SK-N-SH (cell line): ENCODE data around the gene DENND5A.

Experiments
- EP300 ChIP-seq, 2 experiments: IDR thresholded peaks; 2 replicates each; pipeline versions ENCODE4 v1.4.0 to v1.6.1; 2012; ENCODE audit warnings: borderline replicate concordance in 1 of 2, low read depth in 1 of 2, low read length in 1 of 2
- EZH2phosphoT487 ChIP-seq: fragments of 200-600 bp; sonication (generic); IDR thresholded peaks from 2 replicates; pipeline ENCODE4 v1.6.1; 2017; ENCODE audit warnings: low read depth, mixed run types, mild to moderate bottlenecking, antibody characterized with exemption, moderate library complexity, borderline replicate concordance
- GABPA ChIP-seq: IDR thresholded peaks from 2 replicates; pipeline ENCODE4 v1.4.0; 2012; ENCODE audit warnings: low read depth, mild to moderate bottlenecking
- JUND ChIP-seq: IDR thresholded peaks from 2 replicates; pipeline ENCODE4 v1.4.0; 2012
- MXI1 ChIP-seq: IDR thresholded peaks from 2 replicates; pipeline ENCODE4 v1.6.1; 2012; ENCODE audit warnings: mild to moderate bottlenecking, low read depth, low read length, improper control_type of control experiment
- PBX3 ChIP-seq: IDR thresholded peaks from 2 replicates; pipeline ENCODE4; 2012
- POLR2AphosphoS5 ChIP-seq: IDR thresholded peaks from 2 replicates; pipeline ENCODE4 v1.6.1; 2012; ENCODE audit warnings: low read depth, low read length
- SMC3 ChIP-seq: IDR thresholded peaks from 2 replicates; pipeline ENCODE4 v1.6.1; 2012; ENCODE audit warnings: low read depth, low read length, improper control_type of control experiment
- TEAD4 ChIP-seq: IDR thresholded peaks from 2 replicates; pipeline ENCODE4 v1.4.0; 2012; ENCODE audit warnings: mild to moderate bottlenecking, borderline replicate concordance; ENCODE audit not compliant: insufficient read depth
- ZBTB33 ChIP-seq: IDR thresholded peaks from 2 replicates; pipeline ENCODE4 v1.4.0; 2012; ENCODE audit warnings: low read depth, borderline replicate concordance
- TF ChIP-seq, protein P1 (sequence below): fragments of 200-600 bp; sonication (generic); IDR thresholded peaks from 2 replicates; pipeline ENCODE4 v1.6.1; 2017; ENCODE audit warnings: antibody characterized with exemption, mild to moderate bottlenecking, moderate library complexity

DNA sequence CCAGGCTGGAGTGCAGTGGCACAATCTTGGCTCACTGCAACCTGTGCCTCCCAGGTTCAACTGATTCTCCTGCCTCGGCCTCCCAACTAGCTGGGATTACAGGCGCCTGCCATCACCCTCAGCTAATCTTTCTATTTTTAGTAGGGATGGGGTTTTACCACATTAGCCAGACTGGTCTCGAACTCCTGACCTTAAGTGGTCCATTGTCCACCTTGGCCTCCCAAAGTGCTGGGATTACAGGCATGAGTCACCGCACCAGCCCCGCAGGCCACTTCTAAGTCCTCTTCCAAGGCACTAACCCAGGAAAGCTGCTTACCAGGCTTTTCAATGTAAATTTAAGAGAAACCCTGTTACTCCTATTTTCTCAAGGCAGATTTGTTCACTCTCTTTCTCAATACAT is 50.4 kb downstream of the DENND5A start:
- no peak for TF ChIP-seq POLR2AphosphoS5
- TF ChIP-seq SMC3 = no peak
- TF ChIP-seq, protein P1, sequence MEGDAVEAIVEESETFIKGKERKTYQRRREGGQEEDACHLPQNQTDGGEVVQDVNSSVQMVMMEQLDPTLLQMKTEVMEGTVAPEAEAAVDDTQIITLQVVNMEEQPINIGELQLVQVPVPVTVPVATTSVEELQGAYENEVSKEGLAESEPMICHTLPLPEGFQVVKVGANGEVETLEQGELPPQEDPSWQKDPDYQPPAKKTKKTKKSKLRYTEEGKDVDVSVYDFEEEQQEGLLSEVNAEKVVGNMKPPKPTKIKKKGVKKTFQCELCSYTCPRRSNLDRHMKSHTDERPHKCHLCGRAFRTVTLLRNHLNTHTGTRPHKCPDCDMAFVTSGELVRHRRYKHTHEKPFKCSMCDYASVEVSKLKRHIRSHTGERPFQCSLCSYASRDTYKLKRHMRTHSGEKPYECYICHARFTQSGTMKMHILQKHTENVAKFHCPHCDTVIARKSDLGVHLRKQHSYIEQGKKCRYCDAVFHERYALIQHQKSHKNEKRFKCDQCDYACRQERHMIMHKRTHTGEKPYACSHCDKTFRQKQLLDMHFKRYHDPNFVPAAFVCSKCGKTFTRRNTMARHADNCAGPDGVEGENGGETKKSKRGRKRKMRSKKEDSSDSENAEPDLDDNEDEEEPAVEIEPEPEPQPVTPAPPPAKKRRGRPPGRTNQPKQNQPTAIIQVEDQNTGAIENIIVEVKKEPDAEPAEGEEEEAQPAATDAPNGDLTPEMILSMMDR = no peak
- TF ChIP-seq ZBTB33 = no peak
- TF ChIP-seq GABPA = no peak
- no peak for TF ChIP-seq EZH2phosphoT487
- no peak for TF ChIP-seq TEAD4
- no peak for TF ChIP-seq PBX3
- TF ChIP-seq EP300 (IDR thresholded peaks at IDR 0.05; ENCODE audit: borderline replicate concordance in 1 of 2, low read depth in 1 of 2, low read length in 1 of 2) = no peak
- TF ChIP-seq MXI1 = no peak
- no peak for TF ChIP-seq JUND
